Stomach (tissue), 4 donors: ENCODE results near the gene FNDC3B.

ENCODE experiments used
- CTCF ChIP-seq, 7 experiments: fragments of 450-650 bp in 4 of 7; fragments of 200-600 bp in 3 of 7; sonication (generic) in 3 of 7; IDR thresholded peaks; one replicate each; pipeline ENCODE4 v1.5.1; 2016 to 2019; ENCODE audit warnings: antibody characterized with exemption in 7 of 7, control low read depth in 2 of 7, mild to moderate bottlenecking in 1 of 7
- POLR2A ChIP-seq, 4 donors: fragments of 450-650 bp; IDR thresholded peaks; one replicate each; pipeline ENCODE4 v1.6.1; 2016; ENCODE audit warnings: antibody characterized with exemption in 4 of 4, control low read depth in 2 of 4, mild to moderate bottlenecking in 1 of 4, moderate library complexity in 1 of 4
- POLR2AphosphoS5 ChIP-seq, 3 donors: sonication (generic); formaldehyde crosslinking; IDR thresholded peaks; one replicate each; pipeline ENCODE4 v1.6.1; 2016; ENCODE audit warnings: antibody characterized with exemption in 3 of 3

DNA sequence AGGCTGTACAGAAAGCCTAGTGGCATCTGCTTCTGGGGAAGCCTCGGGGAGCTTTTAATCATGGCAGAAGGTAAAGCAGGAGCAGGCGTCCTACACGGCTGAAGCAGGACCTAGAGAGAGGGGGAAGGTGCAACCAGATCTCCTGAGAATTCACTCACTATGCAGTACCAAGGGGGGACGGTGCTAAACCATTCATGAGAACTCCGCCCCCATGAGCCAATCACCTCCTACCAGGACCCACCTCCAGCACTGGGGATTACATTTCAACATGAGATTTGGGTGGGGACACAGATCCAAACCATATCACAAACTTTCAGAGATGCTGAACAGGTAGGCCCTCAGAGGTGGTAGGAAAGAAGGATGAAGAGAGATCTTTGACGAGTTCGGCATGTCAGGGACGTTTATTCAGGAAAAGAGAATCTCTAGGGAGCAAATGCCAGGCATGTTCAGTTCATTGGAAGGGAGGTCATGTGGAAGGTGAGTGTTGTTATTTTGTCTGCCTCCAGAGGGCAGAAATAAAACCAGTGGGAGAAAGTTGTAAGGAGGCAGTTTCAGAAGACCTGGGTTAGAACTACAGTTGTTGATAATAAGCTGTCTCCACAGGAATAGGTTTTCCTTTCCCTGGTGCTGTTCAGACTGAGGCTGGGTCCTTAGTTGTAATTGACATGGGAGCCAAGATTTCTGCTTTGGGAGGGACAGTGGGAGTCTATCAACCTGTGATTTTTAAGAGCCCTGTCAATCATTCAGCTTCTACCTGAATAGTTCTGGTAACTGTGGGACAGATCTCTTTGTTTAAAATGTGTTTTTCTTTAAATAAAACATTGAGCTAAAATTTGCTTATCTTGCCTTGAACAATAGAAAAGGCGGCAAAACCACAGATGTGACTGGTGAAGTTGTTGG, 4.3 kb upstream of the FNDC3B start:
- TF ChIP-seq CTCF (IDR thresholded peaks at IDR 0.05) (peak in 5 of 7 experiments; percentile 20 to 65 (median 60)), POLR2A (IDR thresholded peaks at IDR 0.05) (no peak), POLR2AphosphoS5 (IDR thresholded peaks at IDR 0.05) (peak in 1 of 3 donors; percentile 24)
